Measurements from ENCODE around the gene IGFL1.
"Not testable (repeated sequence)": the region's sequence is repeated elsewhere in the genome, so short reads cannot be mapped to it uniquely, and the experiment has no call there.

The IGFL1 gene

GRCh38 chr19:46229442-46229841, at the start of gene IGFL1:
IGFL1 (plus strand) TSS chr19:46229742; CDS start chr19:46229775, 33 bp downstream.
- Histone ChIP-seq H3K9me3 (ENCODE audit: control insufficient read depth in 1 of 2, low read length in 2 of 2) (no peaks in the 10 kb centered on the region), H3K27ac (ENCODE audit: low read depth, low read length) (no peak within 1 kb of the TSS), H3K27me3 (ENCODE audit: control insufficient read depth in 1 of 2, insufficient read depth in 2 of 2, low read length in 2 of 2) (peaks cover 0 to 8% of the 10 kb centered on the region in 2 donors), H3K9ac (ENCODE audit: low read depth in 1 of 2, low read length in 2 of 2) (no peak within 1 kb of the TSS), H3K4me3 (ENCODE audit: low read depth in 1 of 2, low read length in 2 of 2) (no peak within 1 kb of the TSS), H3K36me3 (ENCODE audit: control insufficient read depth in 1 of 2, insufficient read depth in 2 of 2, low read length in 2 of 2) (no peaks in the 10 kb centered on the region), H3K4me1 (ENCODE audit: control insufficient read depth in 1 of 2, insufficient read depth in 2 of 2, low read length in 2 of 2) (no peaks in the 10 kb centered on the region)

- no peaks in the 10 kb centered on the region for H3K36me3 ChIP-seq (ENCODE audit: control insufficient read depth in 1 of 2, insufficient read depth in 2 of 2, low read length in 2 of 2)
- H3K27me3 ChIP-seq (ENCODE audit: control insufficient read depth in 1 of 2, insufficient read depth in 2 of 2, low read length in 2 of 2), result peaks cover 0 to 3% of the 10 kb centered on the region in 2 donors
- no peak overlapping the region for H3K27ac ChIP-seq (ENCODE audit: low read depth, low read length)
- no peaks in the 10 kb centered on the region for H3K9me3 ChIP-seq (ENCODE audit: control insufficient read depth in 1 of 2, low read length in 2 of 2)
- H3K4me3 ChIP-seq (ENCODE audit: low read depth in 1 of 2, low read length in 2 of 2), result no peak overlapping the region
- no peak overlapping the region for H3K9ac ChIP-seq (ENCODE audit: low read depth in 1 of 2, low read length in 2 of 2)
- H3K4me1 ChIP-seq (ENCODE audit: control insufficient read depth in 1 of 2, insufficient read depth in 2 of 2, low read length in 2 of 2), result no peaks in the 10 kb centered on the region
Observed at GRCh38 chr19:46180701-46181387, 48.7 kb upstream of the IGFL1 start.

- Histone ChIP-seq H3K27ac (ENCODE audit: low read depth, low read length) (no peak overlapping the region), H3K9me3 (ENCODE audit: control insufficient read depth in 1 of 2, low read length in 2 of 2) (no peaks in the 10 kb centered on the region), H3K9ac (ENCODE audit: low read depth in 1 of 2, low read length in 2 of 2) (no peak overlapping the region), H3K4me1 (ENCODE audit: control insufficient read depth in 1 of 2, insufficient read depth in 2 of 2, low read length in 2 of 2) (no peaks in the 10 kb centered on the region), H3K4me3 (ENCODE audit: low read depth in 1 of 2, low read length in 2 of 2) (no peak overlapping the region), H3K27me3 (ENCODE audit: control insufficient read depth in 1 of 2, insufficient read depth in 2 of 2, low read length in 2 of 2) (peaks cover 0 to 3% of the 10 kb centered on the region in 2 donors), H3K36me3 (ENCODE audit: control insufficient read depth in 1 of 2, insufficient read depth in 2 of 2, low read length in 2 of 2) (no peaks in the 10 kb centered on the region)
Observed at GRCh38 chr19:46181388-46181779, 48.2 kb upstream of the IGFL1 start.

- H3K4me1 ChIP-seq (ENCODE audit: control insufficient read depth in 1 of 2, insufficient read depth in 2 of 2, low read length in 2 of 2), result no peaks in the 10 kb centered on the region
Observed at GRCh38 chr19:46182476-46182875, 47.1 kb upstream of the IGFL1 start.

GRCh38 chr19:46184775-46185710, 44.5 kb upstream of the IGFL1 start:
- H3K9ac ChIP-seq (ENCODE audit: low read depth in 1 of 2, low read length in 2 of 2); H3K36me3 ChIP-seq (ENCODE audit: control insufficient read depth in 1 of 2, insufficient read depth in 2 of 2, low read length in 2 of 2); H3K27ac ChIP-seq (ENCODE audit: low read depth, low read length); H3K4me1 ChIP-seq (ENCODE audit: control insufficient read depth in 1 of 2, insufficient read depth in 2 of 2, low read length in 2 of 2); H3K9me3 ChIP-seq (ENCODE audit: control insufficient read depth in 1 of 2, low read length in 2 of 2); H3K4me3 ChIP-seq (ENCODE audit: low read depth in 1 of 2, low read length in 2 of 2): not testable (repeated sequence)
- H3K27me3 ChIP-seq (ENCODE audit: control insufficient read depth in 1 of 2, insufficient read depth in 2 of 2, low read length in 2 of 2), result peaks cover 8 to 11% of the 10 kb centered on the region in 2 donors

More at GRCh38 chr19:46182476-46182875, 47.1 kb upstream of the IGFL1 start:
- Histone ChIP-seq H3K4me3 (ENCODE audit: low read depth in 1 of 2, low read length in 2 of 2) (no peak overlapping the region), H3K9ac (ENCODE audit: low read depth in 1 of 2, low read length in 2 of 2) (no peak overlapping the region), H3K36me3 (ENCODE audit: control insufficient read depth in 1 of 2, insufficient read depth in 2 of 2, low read length in 2 of 2) (no peaks in the 10 kb centered on the region), H3K27me3 (ENCODE audit: control insufficient read depth in 1 of 2, insufficient read depth in 2 of 2, low read length in 2 of 2) (no peaks in the 10 kb centered on the region), H3K27ac (ENCODE audit: low read depth, low read length) (no peak overlapping the region), H3K9me3 (ENCODE audit: control insufficient read depth in 1 of 2, low read length in 2 of 2) (no peaks in the 10 kb centered on the region)

GRCh38 chr19:46186101-46186716, 43.3 kb upstream of the IGFL1 start:
- no peak overlapping the region for H3K9ac ChIP-seq (ENCODE audit: low read depth in 1 of 2, low read length in 2 of 2)
- no peak overlapping the region for H3K27ac ChIP-seq (ENCODE audit: low read depth, low read length)
- H3K4me3 ChIP-seq (ENCODE audit: low read depth in 1 of 2, low read length in 2 of 2), result no peak overlapping the region
- H3K36me3 ChIP-seq (ENCODE audit: control insufficient read depth in 1 of 2, insufficient read depth in 2 of 2, low read length in 2 of 2), result no peaks in the 10 kb centered on the region
- no peaks in the 10 kb centered on the region for H3K9me3 ChIP-seq (ENCODE audit: control insufficient read depth in 1 of 2, low read length in 2 of 2)
- peaks cover 8 to 11% of the 10 kb centered on the region in 2 donors for H3K27me3 ChIP-seq (ENCODE audit: control insufficient read depth in 1 of 2, insufficient read depth in 2 of 2, low read length in 2 of 2)
- no peaks in the 10 kb centered on the region for H3K4me1 ChIP-seq (ENCODE audit: control insufficient read depth in 1 of 2, insufficient read depth in 2 of 2, low read length in 2 of 2)

GRCh38 chr19:46186717-46187101, 42.8 kb upstream of the IGFL1 start:
- no peaks in the 10 kb centered on the region for H3K36me3 ChIP-seq (ENCODE audit: control insufficient read depth in 1 of 2, insufficient read depth in 2 of 2, low read length in 2 of 2)
- H3K4me3 ChIP-seq (ENCODE audit: low read depth in 1 of 2, low read length in 2 of 2), result no peak overlapping the region
- peaks cover 8 to 11% of the 10 kb centered on the region in 2 donors for H3K27me3 ChIP-seq (ENCODE audit: control insufficient read depth in 1 of 2, insufficient read depth in 2 of 2, low read length in 2 of 2)
- no peaks in the 10 kb centered on the region for H3K9me3 ChIP-seq (ENCODE audit: control insufficient read depth in 1 of 2, low read length in 2 of 2)
- no peak overlapping the region for H3K9ac ChIP-seq (ENCODE audit: low read depth in 1 of 2, low read length in 2 of 2)
- no peak overlapping the region for H3K27ac ChIP-seq (ENCODE audit: low read depth, low read length)
- no peaks in the 10 kb centered on the region for H3K4me1 ChIP-seq (ENCODE audit: control insufficient read depth in 1 of 2, insufficient read depth in 2 of 2, low read length in 2 of 2)

- H3K27me3 ChIP-seq (ENCODE audit: control insufficient read depth in 1 of 2, insufficient read depth in 2 of 2, low read length in 2 of 2), result peaks cover 8 to 11% of the 10 kb centered on the region in 2 donors
- no peak overlapping the region for H3K4me3 ChIP-seq (ENCODE audit: low read depth in 1 of 2, low read length in 2 of 2)
- H3K4me1 ChIP-seq (ENCODE audit: control insufficient read depth in 1 of 2, insufficient read depth in 2 of 2, low read length in 2 of 2), result no peaks in the 10 kb centered on the region
- H3K9ac ChIP-seq (ENCODE audit: low read depth in 1 of 2, low read length in 2 of 2), result no peak overlapping the region
- H3K9me3 ChIP-seq (ENCODE audit: control insufficient read depth in 1 of 2, low read length in 2 of 2), result no peaks in the 10 kb centered on the region
- no peak overlapping the region for H3K27ac ChIP-seq (ENCODE audit: low read depth, low read length)
- no peaks in the 10 kb centered on the region for H3K36me3 ChIP-seq (ENCODE audit: control insufficient read depth in 1 of 2, insufficient read depth in 2 of 2, low read length in 2 of 2)
Observed at GRCh38 chr19:46189971-46190888, 39.3 kb upstream of the IGFL1 start.

GRCh38 chr19:46191356-46191755, 38.2 kb upstream of the IGFL1 start:
- H3K9me3 ChIP-seq (ENCODE audit: control insufficient read depth in 1 of 2, low read length in 2 of 2), result no peaks in the 10 kb centered on the region
- no peak overlapping the region for H3K27ac ChIP-seq (ENCODE audit: low read depth, low read length)
- no peak overlapping the region for H3K4me3 ChIP-seq (ENCODE audit: low read depth in 1 of 2, low read length in 2 of 2)
- no peaks in the 10 kb centered on the region for H3K36me3 ChIP-seq (ENCODE audit: control insufficient read depth in 1 of 2, insufficient read depth in 2 of 2, low read length in 2 of 2)
- no peak overlapping the region for H3K9ac ChIP-seq (ENCODE audit: low read depth in 1 of 2, low read length in 2 of 2)
- peaks cover 8 to 11% of the 10 kb centered on the region in 2 donors for H3K27me3 ChIP-seq (ENCODE audit: control insufficient read depth in 1 of 2, insufficient read depth in 2 of 2, low read length in 2 of 2)
- no peaks in the 10 kb centered on the region for H3K4me1 ChIP-seq (ENCODE audit: control insufficient read depth in 1 of 2, insufficient read depth in 2 of 2, low read length in 2 of 2)
